ENCODE measurements around the gene THADA. TPM values are rescaled to one million over a fixed set of nuclear protein-coding genes. Genes with fewer than 3 reads are reported as not detected.
A peak's percentile ranks its signal among the peaks of the same experiment; 100 is the strongest.

THADA gene
- total and polyA plus RNA-seq, 2 donors (not counting 1 experiment from before 2014, with no cell fraction given): 9.2 to 36.2 TPM

DNA sequence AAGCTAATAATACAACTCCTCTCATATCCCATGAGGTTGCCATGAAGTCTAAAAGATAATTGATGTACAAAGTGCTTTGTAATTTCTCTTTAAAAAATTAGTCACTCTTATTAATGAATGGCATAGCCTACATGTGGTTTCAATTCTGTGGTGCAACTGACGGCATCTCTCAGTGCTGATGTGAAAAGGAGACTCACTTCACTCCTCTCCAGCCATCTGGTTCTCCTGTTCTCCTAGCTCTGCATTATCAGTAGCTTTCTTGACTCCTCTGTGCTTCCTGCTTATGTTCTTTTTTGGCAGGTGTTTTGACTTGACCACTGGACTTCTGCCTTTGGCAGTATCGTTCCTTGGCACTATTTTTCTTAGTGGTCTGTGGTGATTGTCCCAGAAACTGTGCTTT, 234.6 kb downstream of the THADA start:
- peak; percentile 29 to 39 for DNase-seq (ENCODE audit: low read depth in 2 of 2)
- Histone ChIP-seq H3K79me2 (ENCODE audit: control insufficient read depth, insufficient read depth, low read length) (no peaks in the 10 kb centered on the region), H3K4me1 (ENCODE audit: control insufficient read depth, extremely low read depth, insufficient read depth, low read length) (peaks cover 4% of the 10 kb centered on the region), H3K27ac (ENCODE audit: insufficient read depth, low read length) (no peak overlapping the region), H3K9ac (ENCODE audit: insufficient read depth, low read length) (no peak overlapping the region), H2AFZ (ENCODE audit: low read length) (no peak overlapping the region), H3K4me2 (ENCODE audit: extremely low read depth, insufficient read depth, low read length) (no peak overlapping the region), H3K9me3 (ENCODE audit: control insufficient read depth, insufficient read depth, low read depth, low read length) (no peaks in the 10 kb centered on the region), H3K27me3 (ENCODE audit: control insufficient read depth, insufficient read depth, low read length) (no peaks in the 10 kb centered on the region), H3K36me3 (ENCODE audit: control insufficient read depth, insufficient read depth, low read length) (no peaks in the 10 kb centered on the region), H4K20me1 (ENCODE audit: control insufficient read depth, extremely low read depth, insufficient read depth, low read length) (no peaks in the 10 kb centered on the region), H3K4me3 (replicated peaks in 1 of 4; ENCODE audit: control extremely low read depth in 1 of 4, insufficient read depth in 1 of 4, low read depth in 3 of 4, low read length in 4 of 4) (no peak overlapping the region)
- TF ChIP-seq, protein P1, sequence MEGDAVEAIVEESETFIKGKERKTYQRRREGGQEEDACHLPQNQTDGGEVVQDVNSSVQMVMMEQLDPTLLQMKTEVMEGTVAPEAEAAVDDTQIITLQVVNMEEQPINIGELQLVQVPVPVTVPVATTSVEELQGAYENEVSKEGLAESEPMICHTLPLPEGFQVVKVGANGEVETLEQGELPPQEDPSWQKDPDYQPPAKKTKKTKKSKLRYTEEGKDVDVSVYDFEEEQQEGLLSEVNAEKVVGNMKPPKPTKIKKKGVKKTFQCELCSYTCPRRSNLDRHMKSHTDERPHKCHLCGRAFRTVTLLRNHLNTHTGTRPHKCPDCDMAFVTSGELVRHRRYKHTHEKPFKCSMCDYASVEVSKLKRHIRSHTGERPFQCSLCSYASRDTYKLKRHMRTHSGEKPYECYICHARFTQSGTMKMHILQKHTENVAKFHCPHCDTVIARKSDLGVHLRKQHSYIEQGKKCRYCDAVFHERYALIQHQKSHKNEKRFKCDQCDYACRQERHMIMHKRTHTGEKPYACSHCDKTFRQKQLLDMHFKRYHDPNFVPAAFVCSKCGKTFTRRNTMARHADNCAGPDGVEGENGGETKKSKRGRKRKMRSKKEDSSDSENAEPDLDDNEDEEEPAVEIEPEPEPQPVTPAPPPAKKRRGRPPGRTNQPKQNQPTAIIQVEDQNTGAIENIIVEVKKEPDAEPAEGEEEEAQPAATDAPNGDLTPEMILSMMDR (conservative IDR thresholded peaks at IDR 0.05 in 1 of 2, IDR thresholded peaks at IDR 0.05 in 1 of 2; ENCODE audit: low read depth in 1 of 2, low read length in 2 of 2): no peak
- TF ChIP-seq EZH2 (IDR thresholded peaks at IDR 0.05; ENCODE audit: low read length, missing control alignments): no peak

DNA sequence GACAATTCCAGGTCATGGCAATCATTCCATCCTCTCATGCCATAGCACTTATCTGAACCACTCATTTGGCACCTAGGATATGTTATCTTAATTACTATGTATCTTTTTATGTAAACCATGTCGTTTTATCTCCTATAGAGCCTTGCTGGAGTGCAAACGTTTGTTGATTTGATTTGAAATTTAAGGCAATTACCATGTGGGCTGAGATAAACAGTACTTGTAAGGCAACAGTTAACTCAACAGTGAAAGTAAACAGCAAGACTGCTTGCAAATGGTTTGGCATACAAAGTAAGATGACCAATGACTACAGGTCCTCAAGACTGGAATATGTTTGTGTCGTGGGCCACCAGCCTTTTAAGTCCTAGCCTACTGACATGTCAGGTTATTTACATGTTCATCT, 235.7 kb downstream of the THADA start:
- H3K27ac ChIP-seq (ENCODE audit: insufficient read depth, low read length): no peak overlapping the region
- H3K4me1 ChIP-seq (ENCODE audit: control insufficient read depth, extremely low read depth, insufficient read depth, low read length): peaks cover 4% of the 10 kb centered on the region
- H3K9ac ChIP-seq (ENCODE audit: insufficient read depth, low read length): no peak overlapping the region
- no peak overlapping the region for H3K4me2 ChIP-seq (ENCODE audit: extremely low read depth, insufficient read depth, low read length)
- H2AFZ ChIP-seq (ENCODE audit: low read length): no peak overlapping the region
- H3K36me3 ChIP-seq (ENCODE audit: control insufficient read depth, insufficient read depth, low read length): no peaks in the 10 kb centered on the region
- H4K20me1 ChIP-seq (ENCODE audit: control insufficient read depth, extremely low read depth, insufficient read depth, low read length): no peaks in the 10 kb centered on the region
- H3K79me2 ChIP-seq (ENCODE audit: control insufficient read depth, insufficient read depth, low read length): no peaks in the 10 kb centered on the region
- H3K9me3 ChIP-seq (ENCODE audit: control insufficient read depth, insufficient read depth, low read depth, low read length): no peaks in the 10 kb centered on the region
- DNase-seq (ENCODE audit: low read depth in 2 of 2): no peak
- no peak overlapping the region for H3K4me3 ChIP-seq (replicated peaks in 1 of 4; ENCODE audit: control extremely low read depth in 1 of 4, insufficient read depth in 1 of 4, low read depth in 3 of 4, low read length in 4 of 4)
- no peaks in the 10 kb centered on the region for H3K27me3 ChIP-seq (ENCODE audit: control insufficient read depth, insufficient read depth, low read length)
- TF ChIP-seq, protein P1 (conservative IDR thresholded peaks at IDR 0.05 in 1 of 2, IDR thresholded peaks at IDR 0.05 in 1 of 2; ENCODE audit: low read depth in 1 of 2, low read length in 2 of 2): no peak
- no peak for TF ChIP-seq EZH2 (IDR thresholded peaks at IDR 0.05; ENCODE audit: low read length, missing control alignments)

DNA sequence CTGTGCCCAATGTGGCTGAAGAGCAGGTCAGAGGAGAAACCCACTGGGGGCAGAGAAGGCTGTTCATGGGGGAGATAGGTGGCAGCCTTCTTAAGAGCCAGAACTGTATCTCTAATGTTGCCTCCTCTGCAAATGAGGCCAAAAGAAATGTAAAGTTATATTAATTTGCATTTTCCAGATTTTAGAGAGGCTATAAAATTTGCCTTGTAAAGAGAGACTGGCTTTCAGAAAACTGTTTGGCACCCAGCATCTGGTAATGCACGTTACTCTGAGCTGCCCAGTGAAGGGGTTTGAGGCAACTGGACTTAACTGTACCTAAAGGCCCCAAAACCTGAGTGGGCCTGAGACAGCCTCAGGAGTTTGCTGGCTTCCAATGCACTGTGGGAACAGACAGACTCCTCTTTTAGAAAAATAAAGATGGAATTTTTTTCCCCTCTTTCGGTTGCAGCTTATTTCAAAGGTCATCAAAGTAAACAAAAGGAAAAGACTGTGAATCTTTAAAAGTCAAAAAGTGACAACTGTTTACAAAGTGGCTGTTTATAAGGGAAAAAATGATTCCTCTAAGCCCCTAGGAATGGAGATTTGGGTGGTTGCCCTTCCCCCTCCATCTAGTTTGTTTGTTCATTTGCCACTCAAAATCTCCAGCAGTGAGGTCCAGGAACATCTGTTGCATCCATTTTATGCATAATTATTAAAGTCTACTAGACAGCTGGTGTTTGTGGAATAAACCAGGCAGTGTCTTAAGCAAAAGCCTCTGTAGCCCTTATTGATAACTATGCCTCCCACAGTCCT, 237.2 kb downstream of the THADA start:
- no peaks in the 10 kb centered on the region for H3K36me3 ChIP-seq (ENCODE audit: control insufficient read depth, insufficient read depth, low read length)
- no peak overlapping the region for H3K27ac ChIP-seq (ENCODE audit: insufficient read depth, low read length)
- peaks cover 4% of the 10 kb centered on the region for H3K4me1 ChIP-seq (ENCODE audit: control insufficient read depth, extremely low read depth, insufficient read depth, low read length)
- no peaks in the 10 kb centered on the region for H3K9me3 ChIP-seq (ENCODE audit: control insufficient read depth, insufficient read depth, low read depth, low read length)
- H3K27me3 ChIP-seq (ENCODE audit: control insufficient read depth, insufficient read depth, low read length): no peaks in the 10 kb centered on the region
- no peak overlapping the region for H3K4me3 ChIP-seq (replicated peaks in 1 of 4; ENCODE audit: control extremely low read depth in 1 of 4, insufficient read depth in 1 of 4, low read depth in 3 of 4, low read length in 4 of 4)
- no peaks in the 10 kb centered on the region for H3K79me2 ChIP-seq (ENCODE audit: control insufficient read depth, insufficient read depth, low read length)
- H4K20me1 ChIP-seq (ENCODE audit: control insufficient read depth, extremely low read depth, insufficient read depth, low read length): no peaks in the 10 kb centered on the region
- peak in 1 of 2 donors; percentile 65 for DNase-seq (ENCODE audit: low read depth in 2 of 2)
- H3K4me2 ChIP-seq (ENCODE audit: extremely low read depth, insufficient read depth, low read length): no peak overlapping the region
- no peak overlapping the region for H3K9ac ChIP-seq (ENCODE audit: insufficient read depth, low read length)
- TF ChIP-seq EZH2 (IDR thresholded peaks at IDR 0.05; ENCODE audit: low read length, missing control alignments): no peak
- TF ChIP-seq, protein P1 (conservative IDR thresholded peaks at IDR 0.05 in 1 of 2, IDR thresholded peaks at IDR 0.05 in 1 of 2; ENCODE audit: low read depth in 1 of 2, low read length in 2 of 2): no peak
- no peak overlapping the region for H2AFZ ChIP-seq (ENCODE audit: low read length)
